Peyer's patch (tissue), 4 donors: ENCODE data around the gene PPARGC1A.

ENCODE experiments used
- CTCF ChIP-seq, 6 experiments: fragments of 450-650 bp in 4 of 6; fragments of 200-600 bp in 2 of 6; sonication (generic) in 1 of 6; IDR thresholded peaks; one replicate each; pipeline ENCODE4 v1.5.1; 2017 to 2019; ENCODE audit warnings: antibody characterized with exemption in 6 of 6, mild to moderate bottlenecking in 3 of 6, moderate library complexity in 1 of 6
- POLR2A ChIP-seq, 2 donors: fragments of 450-650 bp; IDR thresholded peaks; one replicate each; pipeline ENCODE4 v1.5.1; 2017; ENCODE audit warnings: antibody characterized with exemption in 2 of 2, mild to moderate bottlenecking in 2 of 2, moderate library complexity in 2 of 2

- no peak for TF ChIP-seq POLR2A (IDR thresholded peaks at IDR 0.05)
- no peak for TF ChIP-seq CTCF (IDR thresholded peaks at IDR 0.05)
Observed at GRCh38 chr4:23915459-23916132, 25.7 kb upstream of the PPARGC1A start.
